Measurements from ENCODE around the gene ANO2.

Gene ANO2

GRCh38 chr12:5808981-5809380 is 136.1 kb downstream of the ANO2 start:
- DNase-seq: no peak

GRCh38 chr12:5807514-5808219 is 137.4 kb downstream of the ANO2 start:
- no peak for DNase-seq

GRCh38 chr12:5807090-5807414 is 138.0 kb downstream of the ANO2 start:
- DNase-seq: no peak

GRCh38 chr12:5806371-5807089 is 138.5 kb downstream of the ANO2 start:
- no peak for DNase-seq

- no peak for DNase-seq
Observed at GRCh38 chr12:5803532-5803931, 141.5 kb downstream of the ANO2 start.

- no peak for DNase-seq
Observed at GRCh38 chr12:5798242-5799015, 146.6 kb downstream of the ANO2 start.

- DNase-seq: no peak
Observed at GRCh38 chr12:5797661-5798060, 147.4 kb downstream of the ANO2 start.

GRCh38 chr12:5796959-5797225 is 148.2 kb downstream of the ANO2 start:
- DNase-seq: no peak

- peak; percentile 32 for DNase-seq
Observed at GRCh38 chr12:5796171-5796958, 148.7 kb downstream of the ANO2 start.

- no peak for DNase-seq
Observed at GRCh38 chr12:5794156-5794555, 150.9 kb downstream of the ANO2 start.

GRCh38 chr12:5792343-5792742 is 152.7 kb downstream of the ANO2 start:
- no peak for DNase-seq

GRCh38 chr12:5789469-5789968 is 155.5 kb downstream of the ANO2 start:
- no peak for DNase-seq

GRCh38 chr12:5787828-5788227 is 157.2 kb downstream of the ANO2 start:
- no peak for DNase-seq

GRCh38 chr12:5785601-5786000 is 159.5 kb downstream of the ANO2 start:
- no peak for DNase-seq

GRCh38 chr12:5784462-5785130 is 160.5 kb downstream of the ANO2 start:
- no peak for DNase-seq

- no peak for DNase-seq
Observed at GRCh38 chr12:5783289-5783920, 161.7 kb downstream of the ANO2 start.

GRCh38 chr12:5780536-5780935 is 164.5 kb downstream of the ANO2 start:
- no peak for DNase-seq

- no peak for DNase-seq
Observed at GRCh38 chr12:5779401-5779800, 165.7 kb downstream of the ANO2 start.

GRCh38 chr12:5778821-5779220 is 166.2 kb downstream of the ANO2 start:
- no peak for DNase-seq

- DNase-seq: no peak
Observed at GRCh38 chr12:5777451-5777850, 167.6 kb downstream of the ANO2 start.

GRCh38 chr12:5776091-5776490 is 169.0 kb downstream of the ANO2 start:
- no peak for DNase-seq

- no peak for DNase-seq
Observed at GRCh38 chr12:5773550-5773949, 171.5 kb downstream of the ANO2 start.

Measured in NCI-H146 (cell line).